Activated CD4-positive, alpha-beta T cell treated with anti-CD3 and anti-CD28 coated beads, Interleukin-2, amount 50 U/mL, for 4 hours (primary cell): ENCODE measurements around the gene VWA3B.
"Not testable (repeated sequence)": the region's sequence is repeated elsewhere in the genome, so short reads cannot be mapped to it uniquely, and the experiment has no call there.

Experiments used
- DNase-seq, 2 experiments: peaks; one replicate each; pipeline ENCODE4 v3.0.0-alpha.2; 2020

Gene VWA3B

DNA sequence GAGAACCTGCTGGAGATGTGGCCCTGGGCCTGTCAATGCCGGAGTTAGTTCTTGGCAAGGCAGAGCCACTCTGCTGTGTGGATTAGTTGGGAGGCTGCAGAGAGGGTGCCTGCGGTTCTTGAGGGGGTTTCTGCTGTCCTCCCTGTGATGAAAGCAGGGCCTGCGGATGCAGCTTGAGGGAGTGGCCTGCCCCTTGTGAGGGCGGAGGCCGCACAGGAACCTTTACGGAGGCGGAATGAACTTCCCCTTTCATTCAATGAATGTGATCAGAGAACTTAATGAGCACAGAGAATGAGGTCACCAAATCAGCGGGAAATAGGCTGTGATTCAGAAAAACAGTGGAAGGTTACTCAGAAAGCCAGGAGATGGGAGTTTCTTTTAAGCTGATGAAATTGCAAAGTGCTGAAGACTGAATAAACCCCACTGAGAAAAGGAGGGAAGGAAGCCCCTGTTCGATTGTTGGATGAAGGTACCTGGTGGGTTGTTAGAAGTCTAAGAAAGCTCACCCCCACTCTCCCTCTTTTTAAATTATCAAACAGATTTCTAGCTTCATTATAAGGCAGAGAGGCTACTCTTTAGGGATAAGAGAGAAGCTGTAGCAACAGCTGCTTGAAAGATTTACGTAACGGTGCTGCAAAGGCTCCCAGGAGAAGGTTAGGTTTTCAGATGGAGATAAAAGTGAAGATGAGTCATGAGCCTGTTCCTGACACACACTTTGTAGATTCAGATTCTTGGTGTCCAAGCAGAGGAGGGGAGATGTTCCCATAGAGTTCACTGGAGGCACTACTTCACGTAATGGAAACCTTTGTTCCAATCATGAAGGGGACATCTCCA lies 47.4 kb downstream of the VWA3B start:
- no peak for DNase-seq

- no peak for DNase-seq
Measured at GRCh38 chr2:98137196-98137595, 50.2 kb downstream of the VWA3B start.

DNA sequence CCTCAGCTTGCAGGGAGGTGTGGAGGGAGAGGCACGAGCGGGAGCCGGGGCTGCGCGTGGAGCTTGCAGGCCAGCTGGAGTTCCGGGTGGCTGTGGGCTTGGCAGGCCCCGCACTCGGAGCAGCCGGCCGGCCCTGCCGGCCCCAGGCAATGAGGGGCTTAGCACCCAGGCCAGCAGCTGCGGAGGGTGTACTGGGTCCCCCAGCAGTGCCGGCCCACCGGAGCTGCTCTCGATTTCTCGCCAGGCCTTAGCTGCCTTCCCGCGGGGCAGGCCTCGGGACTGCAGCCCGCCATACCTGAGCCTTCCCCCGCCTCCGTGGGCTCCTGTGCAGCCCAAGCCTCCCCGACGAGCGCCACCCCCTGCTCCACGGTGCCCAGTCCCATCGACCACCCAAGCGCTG lies 52.0 kb downstream of the VWA3B start:
- not testable (repeated sequence) for DNase-seq

GRCh38 chr2:98140210-98140609 lies 53.2 kb downstream of the VWA3B start:
- no peak for DNase-seq

- no peak for DNase-seq
Measured at GRCh38 chr2:98142106-98142791, 55.3 kb downstream of the VWA3B start.

GRCh38 chr2:98145070-98145469 lies 58.1 kb downstream of the VWA3B start:
- DNase-seq: no peak

GRCh38 chr2:98147900-98148299 lies 60.9 kb downstream of the VWA3B start:
- not testable (repeated sequence) for DNase-seq

- no peak for DNase-seq
Measured at GRCh38 chr2:98148595-98149332, 61.8 kb downstream of the VWA3B start.

DNA sequence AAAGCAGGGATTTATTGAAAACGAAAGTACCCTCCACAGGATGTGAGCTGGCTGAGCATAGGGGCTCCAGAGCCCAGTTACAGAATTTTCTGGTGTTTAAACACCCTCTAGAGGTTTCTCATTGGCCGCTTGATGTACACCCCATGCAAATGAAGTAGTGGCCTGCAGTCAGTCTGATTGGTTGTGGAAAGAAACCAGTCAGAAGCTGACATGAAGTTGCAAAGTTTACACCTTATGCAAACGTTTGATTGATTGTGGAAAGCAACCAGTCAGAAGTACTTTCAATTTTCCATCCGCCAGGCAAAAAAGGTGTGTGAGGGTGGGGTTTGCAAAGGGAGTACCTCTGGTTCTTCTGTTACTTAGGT lies 62.3 kb downstream of the VWA3B start:
- no peak for DNase-seq

DNA sequence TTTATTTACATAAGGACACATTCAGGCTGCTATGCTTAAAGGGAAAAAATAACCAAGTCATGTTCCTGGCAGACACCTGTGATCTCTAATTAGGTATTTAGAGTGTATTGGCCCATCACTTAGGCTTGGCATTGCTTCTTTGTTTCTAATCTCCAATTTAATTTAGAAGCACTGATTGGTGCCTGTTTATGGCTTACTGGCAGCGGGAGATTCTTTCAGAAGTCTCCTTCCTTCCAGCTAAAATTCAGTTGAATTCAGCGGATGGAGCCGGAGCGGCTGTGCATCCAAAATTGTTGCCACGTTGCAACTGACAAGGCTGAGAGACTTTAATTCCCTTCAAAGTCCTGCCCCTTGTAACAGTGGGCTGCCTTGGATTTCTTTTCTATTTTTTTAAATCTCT lies 66.5 kb downstream of the VWA3B start:
- DNase-seq: no peak

DNA sequence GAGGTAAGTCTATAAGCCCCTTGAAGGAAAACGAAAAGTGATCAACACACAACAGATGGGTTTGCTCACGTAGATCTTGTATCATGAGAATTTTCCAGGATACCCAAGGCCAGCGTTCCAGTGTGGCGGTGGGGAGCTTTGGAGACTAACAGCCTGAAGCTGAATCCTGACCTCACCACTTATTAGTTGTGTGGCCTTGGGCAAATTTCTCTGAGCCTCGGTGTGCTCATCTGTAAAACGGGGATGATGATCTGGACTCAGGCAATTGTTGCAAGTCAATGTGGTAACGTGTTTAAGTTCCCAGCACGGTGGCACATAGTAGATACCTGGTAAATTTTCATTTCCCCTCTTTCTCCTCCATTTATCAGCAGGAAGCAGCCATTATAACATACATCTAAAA lies 68.3 kb downstream of the VWA3B start:
- DNase-seq: no peak

- DNase-seq: no peak
Measured at GRCh38 chr2:98155716-98156115, 68.7 kb downstream of the VWA3B start.

DNA sequence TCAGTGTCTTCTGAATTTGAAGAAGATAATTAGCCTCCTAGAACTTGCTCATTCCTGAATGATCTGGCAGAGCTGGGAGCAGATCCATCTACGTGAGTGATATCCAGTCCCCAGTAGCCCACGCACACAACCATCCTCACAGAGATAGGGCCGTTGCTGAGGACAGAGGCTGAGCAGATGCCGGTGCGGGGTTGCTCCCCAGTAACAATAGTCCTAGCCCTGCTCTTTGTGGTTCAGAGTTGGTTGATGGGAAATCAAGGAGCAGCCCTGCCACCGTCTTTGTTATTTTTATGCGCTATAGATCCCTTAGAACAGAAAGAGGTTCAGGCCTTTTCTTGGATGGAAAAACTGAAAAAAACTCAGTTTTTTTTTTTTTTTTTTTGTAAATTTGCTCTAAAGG lies 69.3 kb downstream of the VWA3B start:
- DNase-seq: no peak

DNA sequence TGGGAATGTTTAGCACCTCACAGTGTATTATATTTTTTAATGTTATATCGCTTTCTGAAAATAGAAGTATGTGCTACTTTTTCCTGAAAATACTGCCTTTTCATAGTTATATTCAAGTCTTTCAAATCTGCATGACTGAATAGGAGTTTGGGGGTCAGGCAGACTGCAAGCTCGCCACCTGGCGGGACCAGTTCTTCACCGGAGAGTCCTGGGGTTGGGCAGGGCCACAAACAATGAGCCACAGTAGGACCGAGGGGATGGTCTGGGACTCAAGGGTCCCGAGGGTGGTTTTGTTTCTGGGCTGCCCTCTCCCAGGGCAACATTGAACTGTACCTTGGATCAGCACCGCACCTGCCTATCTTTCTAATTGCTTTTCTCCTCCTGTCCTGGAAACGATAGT lies 70.6 kb downstream of the VWA3B start:
- no peak for DNase-seq

- no peak for DNase-seq
Measured at GRCh38 chr2:98158305-98158704, 71.3 kb downstream of the VWA3B start.

DNA sequence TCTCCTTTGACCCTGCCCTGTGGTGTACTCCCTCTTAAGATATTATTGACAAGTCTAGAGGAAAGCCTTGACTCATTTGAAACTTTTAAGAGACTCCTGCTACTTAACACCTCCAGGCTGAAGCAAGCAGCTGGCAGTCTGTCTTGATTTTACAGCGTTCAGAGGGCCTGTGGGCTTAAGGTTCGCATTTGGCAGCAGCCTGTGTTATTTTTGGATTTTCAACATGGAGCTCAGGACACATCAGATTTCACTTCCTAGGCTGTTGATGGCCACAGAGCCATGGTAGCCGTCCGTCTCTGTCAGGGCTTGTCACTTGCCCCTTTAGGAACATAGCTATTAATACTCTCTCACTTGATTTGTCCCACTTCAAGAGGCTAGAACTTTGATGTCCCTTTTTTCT lies 73.6 kb downstream of the VWA3B start:
- no peak for DNase-seq

DNA sequence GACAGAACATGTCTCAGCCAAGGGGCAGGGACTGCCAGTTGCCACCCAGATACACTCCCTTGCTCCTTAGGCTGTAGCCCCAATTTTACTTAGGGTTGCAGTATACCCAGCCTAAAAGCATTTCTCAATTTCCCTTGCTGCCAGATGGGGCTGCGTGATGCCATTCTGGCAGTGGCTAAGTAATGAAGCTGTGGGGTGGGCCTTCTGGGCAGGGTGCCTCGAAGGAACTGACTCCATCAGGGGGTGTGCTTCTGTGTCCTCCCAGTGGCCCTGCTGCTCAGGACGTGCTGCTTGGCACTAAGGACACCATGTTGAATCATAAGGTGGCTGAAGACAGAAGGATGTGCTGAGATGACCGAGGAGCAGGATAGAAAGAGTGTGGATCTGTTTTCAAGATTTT lies 74.2 kb downstream of the VWA3B start:
- DNase-seq: no peak

DNA sequence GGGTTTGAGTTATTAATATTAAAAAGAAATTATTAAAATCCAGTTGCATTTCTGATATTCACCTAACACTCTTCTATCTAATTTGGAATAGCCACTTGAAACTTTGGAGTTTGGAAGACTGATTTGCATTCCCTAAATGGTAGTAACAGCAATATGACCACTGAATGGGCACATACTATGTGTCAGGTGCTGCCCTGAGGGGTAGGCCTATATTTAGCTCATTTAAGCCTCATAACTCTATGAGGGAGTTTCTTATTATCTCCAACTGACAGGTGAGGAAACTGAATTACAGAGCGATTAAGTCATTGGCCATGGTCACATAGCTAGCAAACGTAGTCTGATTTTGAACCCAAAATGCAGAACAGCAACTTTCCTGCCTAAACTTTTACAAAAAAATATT lies 77.3 kb downstream of the VWA3B start:
- DNase-seq: no peak

- DNase-seq: no peak
Measured at GRCh38 chr2:98165516-98166071, 78.6 kb downstream of the VWA3B start.

- DNase-seq: no peak
Measured at GRCh38 chr2:98167916-98168315, 80.9 kb downstream of the VWA3B start.

GRCh38 chr2:98170076-98170475 lies 83.1 kb downstream of the VWA3B start:
- DNase-seq: no peak

DNA sequence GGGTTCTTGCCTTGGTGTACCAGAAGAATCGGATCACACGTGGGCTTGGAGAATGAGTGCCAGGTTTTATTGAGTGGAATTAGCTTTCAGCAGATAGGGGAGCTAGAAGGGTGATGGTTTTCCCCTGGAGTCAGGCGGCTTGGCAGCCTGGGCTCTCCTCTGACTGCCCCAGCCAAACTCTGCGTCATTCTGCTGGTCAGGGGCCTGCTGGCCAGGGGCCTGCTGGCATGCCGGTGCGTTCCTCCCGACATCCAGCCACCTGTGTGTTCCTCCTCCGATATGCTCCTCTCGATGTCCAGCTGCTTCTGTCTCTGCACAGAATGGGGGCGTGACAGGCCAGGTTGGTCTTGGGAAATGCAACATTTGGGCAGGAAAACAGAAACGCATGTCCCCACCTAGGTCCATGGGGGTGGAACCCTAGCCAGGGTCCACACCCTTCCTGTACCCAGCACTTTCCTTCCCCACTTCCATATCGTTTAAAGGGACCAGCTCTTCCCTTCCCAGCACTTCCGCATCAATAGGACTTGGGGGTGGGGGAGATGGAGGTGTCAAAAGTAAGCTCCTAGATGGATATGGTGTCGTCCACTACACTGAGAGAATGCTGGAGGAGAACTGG lies 85.3 kb downstream of the VWA3B start:
- DNase-seq: no peak

DNA sequence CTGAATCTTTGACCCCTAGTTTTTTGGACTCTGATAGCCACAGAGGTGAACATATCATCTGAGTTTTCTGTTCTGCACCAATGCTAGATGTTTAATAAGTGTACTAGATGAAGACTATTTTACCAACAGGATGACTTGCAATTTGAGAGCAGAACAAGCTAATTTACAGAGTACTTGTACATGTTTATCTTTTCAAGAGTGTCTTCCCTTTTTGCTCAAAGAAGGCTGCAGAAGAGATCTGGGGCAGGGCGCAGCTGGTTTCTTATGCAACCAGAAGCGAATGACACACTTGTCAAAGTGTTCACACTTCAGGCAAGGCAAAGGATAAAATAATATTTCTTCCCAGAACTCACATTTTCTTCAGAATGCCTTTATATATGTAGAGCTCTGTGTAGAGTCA lies 86.0 kb downstream of the VWA3B start:
- DNase-seq: no peak
